Stimulated activated CD8-positive, alpha-beta memory T cell treated with anti-CD3 and anti-CD28 coated beads, Interleukin-4, amount 100 ng/mL, for 1 hour (primary cell): ENCODE measurements around the gene CMIP.

Source experiments
- DNase-seq, 2 donors: peaks; one replicate each; pipeline ENCODE4 v3.0.0-alpha.2; 2020; ENCODE audit warnings: low read depth in 2 of 2, low spot score in 1 of 2

Gene CMIP

DNA sequence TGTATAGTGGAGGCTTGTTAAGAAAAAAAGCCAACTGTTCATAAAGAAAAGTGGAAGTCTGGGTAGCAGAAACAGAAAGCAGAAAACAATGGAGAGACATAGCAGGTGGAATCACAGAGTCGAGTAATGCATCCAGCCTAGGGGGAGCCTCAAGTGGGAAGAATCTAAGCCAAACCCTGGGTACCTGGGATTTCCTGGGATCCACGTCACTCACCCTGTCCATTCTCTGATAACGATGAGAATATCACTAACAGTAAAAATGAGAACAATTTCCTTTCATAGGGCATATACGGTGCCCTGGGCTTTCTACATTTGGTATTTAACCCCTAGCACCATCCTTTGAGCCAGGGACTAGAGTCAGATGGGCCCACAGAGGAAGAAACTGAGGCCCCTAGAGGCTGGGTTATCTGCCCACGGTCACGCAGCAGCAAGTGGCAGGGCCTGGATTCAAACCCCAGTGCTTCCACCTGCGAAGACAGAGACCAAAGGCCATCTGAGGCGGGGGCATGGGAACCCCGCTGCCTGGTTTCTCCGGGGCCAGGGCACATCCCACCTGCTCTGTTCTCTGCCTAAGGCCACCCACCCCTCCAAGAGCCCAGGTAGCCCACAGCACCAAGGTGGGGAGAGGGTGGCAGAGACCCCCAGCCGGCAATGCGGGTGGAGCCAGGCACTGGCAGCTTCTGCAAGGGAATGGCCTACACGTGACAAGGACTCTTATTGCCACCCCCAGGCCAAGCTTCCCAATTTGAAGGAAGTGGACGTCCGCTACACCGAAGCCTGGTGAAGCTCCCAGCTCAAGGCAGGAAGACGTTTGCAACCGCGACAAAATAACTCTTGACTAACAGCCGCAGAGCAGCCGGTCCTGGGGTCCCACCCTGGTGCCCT lies 264.6 kb downstream of the CMIP start:
- no peak for DNase-seq

DNA sequence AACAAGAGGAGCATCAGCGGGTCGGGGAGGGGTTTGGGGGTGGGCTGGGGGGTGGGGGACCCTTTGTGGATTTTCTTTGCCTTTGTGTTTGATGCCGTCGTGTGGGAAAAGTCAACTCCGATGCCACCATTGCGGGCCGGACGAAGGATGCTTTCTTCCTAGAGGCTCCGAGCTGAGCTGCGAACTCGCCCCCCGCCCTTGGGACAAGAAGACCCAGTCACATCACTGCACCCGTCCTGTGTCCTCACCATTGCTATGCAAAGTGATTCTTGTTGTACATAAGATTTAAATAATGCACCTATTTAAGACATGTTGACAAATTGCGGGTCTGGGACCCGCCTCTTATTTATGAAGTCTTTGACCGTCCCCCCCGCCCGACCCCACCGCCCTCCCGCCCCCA lies 265.4 kb downstream of the CMIP start:
- DNase-seq = no peak

DNA sequence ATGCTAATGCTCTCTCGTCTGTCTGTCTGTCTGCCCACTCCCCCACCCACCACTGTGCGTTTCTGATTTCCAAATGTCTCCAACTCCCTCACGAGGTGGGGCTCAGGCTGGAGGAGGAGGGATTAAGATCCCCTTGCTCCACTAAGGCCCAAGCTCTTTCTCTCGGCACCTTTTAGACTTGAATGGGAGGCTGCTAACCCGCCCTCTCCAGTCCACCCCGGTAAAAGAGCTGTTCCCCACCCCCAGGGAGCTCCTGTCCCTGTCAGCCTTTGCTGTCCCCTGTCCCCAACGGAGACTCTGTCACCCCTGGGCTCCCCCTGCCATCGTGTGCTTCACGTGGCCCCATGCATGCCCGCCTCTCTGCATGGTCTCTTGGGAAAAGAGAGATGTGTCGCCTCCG lies 266.0 kb downstream of the CMIP start:
- no peak for DNase-seq

DNA sequence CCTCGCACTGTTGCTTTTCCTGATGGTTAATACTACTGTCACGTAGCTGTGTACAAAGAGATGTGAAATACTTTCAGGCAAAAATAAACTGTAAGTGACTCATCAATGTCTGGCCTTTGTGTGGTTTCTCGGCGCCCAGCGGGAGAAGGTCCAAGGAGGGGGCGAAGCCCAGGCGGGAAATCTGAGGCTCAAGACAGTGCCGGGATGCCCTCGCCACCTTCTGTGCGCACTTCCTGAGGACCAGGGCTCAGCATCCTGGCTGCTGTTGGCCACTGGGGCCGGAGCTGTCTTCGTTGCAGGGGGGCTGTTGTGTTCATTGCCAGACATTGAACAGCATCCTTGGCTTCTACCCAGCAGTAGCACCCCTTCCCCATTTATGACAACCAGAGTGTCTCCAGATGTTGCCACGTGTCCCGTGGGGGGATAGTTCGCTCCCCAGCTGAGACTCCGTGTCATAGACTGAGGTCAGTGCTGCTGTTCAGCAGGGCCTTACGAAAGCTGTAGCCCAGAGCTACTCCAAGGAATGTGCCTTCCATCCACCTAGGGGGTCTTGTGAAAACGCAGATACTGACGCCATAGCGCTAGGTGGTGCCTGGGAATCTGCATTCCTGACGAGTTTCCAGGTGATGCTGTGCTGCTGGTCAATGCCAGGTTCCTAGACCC lies 267.2 kb downstream of the CMIP start:
- no peak for DNase-seq

DNA sequence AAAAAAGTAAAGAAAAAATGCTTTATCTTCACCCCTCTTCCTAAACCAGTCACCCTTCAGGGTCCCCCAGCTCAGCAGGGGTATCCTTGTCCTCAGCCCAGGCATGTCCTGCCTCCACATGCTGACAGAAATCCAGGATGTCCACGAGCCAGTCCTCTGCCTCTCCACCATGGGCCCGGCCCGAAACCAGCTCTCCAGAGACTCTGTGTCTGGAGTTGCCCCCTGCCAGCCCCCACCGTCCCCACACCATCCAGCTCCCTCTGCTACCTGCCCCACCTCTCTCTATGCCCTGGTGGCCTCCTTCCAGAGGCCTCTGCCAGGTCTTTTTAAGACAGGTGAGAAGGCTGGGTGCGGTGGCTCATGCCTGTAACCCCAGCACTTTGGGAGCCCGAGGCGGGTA lies 268.1 kb downstream of the CMIP start:
- DNase-seq = no peak

DNA sequence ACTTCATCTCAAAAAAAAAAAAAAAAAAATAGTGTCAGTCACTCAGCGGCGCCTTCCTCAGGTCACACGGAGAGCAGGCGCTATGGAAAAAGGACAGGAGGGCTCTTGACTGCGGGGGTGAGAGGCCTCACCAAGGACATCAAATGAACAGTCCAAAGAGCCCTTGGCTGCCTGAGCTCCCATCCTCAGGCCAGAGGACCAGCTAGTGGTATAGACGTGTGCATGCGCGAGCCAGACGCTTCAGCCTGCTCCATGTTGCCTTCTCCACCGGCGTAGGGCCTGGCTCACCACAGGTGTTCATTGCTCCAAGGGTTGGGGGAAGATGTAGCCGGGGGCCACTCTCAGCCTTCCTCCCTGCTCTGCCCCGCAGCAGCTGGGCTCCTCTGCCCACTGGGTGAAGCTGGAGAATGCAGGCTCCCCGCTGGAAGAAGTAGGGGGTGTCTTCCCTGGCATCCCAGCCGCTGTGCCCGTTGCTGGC lies 268.7 kb downstream of the CMIP start:
- DNase-seq = no peak

DNA sequence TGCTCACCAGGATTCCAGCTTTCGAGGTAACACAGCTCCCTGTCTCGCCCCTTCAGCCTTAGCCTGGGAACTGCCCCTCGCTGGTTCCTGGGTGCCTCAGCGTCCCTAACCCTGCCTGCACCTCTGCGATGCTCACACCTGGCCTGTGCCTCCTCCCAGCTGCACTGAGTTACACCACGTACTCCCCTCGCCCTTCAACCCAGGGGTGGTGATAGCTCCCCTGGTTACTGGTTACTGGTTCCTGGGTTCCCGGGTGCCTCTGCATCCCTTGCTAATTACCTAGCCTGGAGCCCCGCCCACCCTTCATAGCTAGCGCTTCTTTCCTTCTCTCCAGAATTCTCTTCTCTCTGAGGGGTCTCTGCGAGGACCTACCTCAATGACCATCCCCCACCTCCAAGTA lies 269.2 kb downstream of the CMIP start:
- no peak for DNase-seq

DNA sequence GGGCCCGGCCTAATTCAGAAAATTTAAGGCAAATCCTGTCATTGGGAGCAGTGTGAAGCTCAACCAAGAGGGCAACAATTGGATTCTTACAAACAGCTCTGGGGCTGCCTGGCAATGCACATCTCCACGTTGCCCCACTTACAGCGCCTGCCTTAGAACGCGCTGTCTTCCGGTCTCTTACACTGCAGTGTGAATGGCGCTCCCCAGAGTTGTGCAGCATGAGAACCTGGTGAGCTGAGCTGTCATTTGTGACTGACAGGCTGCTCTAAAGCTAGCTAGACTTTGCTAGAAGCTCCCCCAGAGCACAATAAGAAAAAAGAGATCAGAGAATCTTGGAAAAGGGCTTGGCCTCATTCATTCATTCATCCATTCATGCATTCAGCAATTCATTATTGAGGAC lies 270.0 kb downstream of the CMIP start:
- DNase-seq = no peak

DNA sequence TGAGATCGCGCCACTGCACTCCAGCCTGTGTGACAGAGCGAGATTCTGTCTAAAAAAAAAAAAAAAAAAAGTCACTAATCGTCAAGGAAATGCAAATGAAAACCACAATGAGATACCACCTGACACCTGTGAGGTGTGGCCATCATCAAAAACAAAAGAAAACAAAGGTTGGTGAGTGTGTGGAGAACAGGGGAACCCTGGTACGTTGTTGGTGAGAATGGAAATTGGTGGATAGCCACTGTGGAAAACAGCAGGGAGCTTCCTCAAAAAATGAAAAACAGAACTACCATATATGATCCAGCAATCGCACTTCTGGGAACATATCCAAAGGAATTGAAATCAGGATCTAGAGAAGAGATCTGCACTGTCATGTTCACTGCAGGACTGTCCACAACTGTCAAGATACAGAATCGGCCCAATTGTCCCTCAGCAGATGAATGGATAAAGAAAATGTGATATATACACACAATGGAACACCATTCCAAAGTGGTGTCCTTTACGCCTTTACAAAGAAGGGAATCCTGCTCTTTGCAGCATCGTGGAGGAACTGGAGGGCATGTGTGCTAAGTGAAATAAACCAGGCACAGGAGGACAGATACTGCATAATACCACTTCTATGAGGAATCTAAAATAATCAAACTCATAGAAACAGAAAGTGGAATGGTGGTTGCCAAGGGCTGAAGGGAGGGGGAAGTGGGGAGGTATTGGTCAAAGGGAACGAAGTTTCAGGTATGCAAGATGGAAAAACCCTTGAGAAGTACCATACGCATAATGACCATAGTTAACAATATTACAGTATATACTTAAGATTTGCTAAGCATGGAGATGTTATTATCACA lies 271.0 kb downstream of the CMIP start:
- no peak for DNase-seq

DNA sequence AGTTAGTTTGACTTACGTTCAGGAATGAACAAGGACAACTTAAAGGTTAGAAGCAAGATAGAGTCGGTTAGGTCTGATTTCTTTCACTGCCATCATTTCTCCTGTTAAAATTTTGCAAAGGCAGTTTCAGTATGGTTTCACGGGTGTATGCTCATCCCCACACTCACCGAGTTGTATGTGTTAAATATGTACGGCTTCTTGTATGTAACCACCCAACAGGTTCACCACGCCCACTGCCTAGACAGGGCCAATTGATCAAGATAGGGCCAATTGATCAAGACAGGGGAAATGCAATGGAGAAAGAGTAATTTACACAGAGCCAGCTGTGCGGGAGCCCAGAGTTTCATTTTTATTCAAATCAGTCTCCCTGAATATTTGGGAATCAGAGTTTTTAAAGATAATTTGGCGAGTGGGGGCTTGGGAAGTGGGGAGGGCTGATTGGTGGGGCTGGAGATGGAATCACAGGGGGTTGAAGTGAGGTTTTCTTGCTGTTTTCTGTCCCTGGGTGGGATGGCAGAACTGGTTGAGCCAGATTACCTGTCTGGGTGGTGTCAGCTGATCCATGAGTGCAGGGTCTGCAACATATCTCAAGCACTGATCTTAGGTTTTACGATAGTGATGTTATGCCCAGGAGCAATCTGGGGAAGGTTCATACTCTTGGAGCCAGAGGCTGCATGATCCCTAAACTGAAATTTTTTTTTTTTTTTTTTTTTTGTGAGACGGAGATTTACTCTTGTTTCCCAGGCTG lies 272.0 kb downstream of the CMIP start:
- no peak for DNase-seq

DNA sequence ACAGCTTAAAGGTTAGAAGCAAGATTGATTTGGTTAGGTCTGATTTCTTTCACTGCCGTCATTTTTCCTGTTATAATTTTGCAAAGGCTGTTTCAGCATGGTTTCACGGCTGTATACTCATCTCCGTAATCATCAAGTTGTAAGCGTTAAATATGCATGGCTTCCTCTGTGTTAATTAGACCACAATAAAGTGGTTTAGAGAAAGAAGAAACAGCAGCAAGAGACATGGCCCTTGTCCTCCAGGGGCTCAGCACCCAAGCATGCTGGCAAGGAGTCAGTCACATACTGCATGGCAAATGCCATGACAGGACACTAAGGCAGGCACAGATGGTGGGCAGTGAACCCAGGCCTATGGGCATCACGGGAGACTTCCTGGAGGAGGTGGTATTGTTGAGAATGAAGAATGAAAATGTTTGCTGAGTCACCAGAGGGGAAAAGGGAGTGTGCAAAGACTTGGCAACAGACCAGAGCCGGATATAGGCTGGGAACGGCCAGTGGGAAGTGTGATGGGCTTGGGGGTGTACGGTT lies 273.1 kb downstream of the CMIP start:
- no peak for DNase-seq

DNA sequence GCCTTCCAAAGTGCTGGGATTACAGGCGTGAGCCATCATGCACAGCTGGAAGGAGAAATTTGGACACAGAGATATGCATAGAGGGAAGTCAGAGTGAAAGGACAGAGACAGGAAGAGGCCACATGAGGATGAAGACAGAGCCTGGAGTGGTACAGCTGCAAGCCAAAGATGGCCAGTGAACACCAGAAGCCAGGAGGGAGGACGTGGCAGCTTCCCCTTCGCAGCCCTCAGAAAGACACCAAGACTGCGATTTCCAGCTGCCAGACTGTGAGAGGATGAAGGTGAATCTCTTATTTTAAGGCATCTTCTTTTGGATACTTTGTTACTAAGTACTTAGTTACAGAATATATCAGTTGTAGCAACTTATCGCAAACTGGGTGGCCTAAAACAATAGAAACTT lies 274.0 kb downstream of the CMIP start:
- no peak for DNase-seq

DNA sequence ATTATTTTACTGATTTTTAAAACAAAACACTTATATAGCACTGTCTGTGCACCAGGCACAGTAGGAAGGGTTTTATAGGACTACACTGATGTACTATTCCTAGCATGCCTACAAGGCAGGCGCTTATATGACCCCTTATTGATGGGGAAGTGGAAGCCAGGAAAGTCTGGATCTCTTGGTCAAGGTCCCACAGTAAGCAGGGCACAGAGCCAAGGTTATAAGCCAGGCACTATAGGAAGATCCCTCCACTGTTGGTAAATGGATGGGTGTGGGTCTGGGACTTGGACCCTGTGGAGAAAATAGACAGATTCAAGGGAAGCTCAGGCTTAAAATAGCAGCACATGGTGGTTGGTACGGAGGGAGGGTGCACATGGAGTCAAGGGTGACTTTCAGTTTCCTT lies 275.4 kb downstream of the CMIP start:
- DNase-seq = no peak

DNA sequence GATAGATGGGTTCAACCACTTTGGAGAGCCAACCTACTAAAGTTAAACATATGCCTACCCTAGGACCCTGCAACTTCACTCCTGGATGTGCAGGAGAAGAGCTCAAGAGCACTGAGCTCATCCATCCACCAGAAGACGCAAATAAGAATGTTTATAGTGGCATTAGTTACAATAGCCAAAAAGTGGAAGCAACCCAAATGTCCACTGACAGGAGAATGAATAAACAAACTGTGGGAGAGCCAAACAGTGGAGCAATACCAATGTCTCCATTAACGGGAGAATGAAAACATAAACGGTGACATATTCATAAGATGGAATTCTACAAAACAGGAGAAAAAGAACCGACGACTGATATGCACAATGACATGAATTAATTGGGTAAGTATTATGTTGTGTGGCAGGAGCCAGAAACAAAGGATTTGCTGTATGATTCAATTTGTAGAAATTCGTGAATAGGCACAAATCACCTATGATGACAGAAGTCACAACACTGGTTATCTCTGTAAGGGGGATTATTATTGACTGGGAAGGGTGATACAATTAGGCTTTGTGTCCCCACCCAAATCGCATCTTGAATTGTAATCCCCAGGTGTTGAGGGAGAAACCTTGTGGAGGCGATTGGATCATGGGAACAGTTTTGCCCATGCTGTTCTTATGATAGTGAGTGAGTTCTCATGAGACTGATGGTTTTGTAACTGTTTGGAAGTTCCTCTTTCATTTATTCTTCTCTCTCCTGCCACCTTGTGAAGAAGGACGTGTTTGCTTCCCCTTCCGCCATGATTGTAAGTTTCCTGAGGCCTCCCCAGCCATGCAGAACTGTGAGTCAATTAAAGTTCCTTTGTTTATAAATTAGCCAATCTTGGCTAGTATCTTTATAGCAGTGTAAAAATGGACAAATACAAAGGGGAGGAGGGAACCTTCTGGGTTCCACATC lies 276.6 kb downstream of the CMIP start:
- DNase-seq = no peak

DNA sequence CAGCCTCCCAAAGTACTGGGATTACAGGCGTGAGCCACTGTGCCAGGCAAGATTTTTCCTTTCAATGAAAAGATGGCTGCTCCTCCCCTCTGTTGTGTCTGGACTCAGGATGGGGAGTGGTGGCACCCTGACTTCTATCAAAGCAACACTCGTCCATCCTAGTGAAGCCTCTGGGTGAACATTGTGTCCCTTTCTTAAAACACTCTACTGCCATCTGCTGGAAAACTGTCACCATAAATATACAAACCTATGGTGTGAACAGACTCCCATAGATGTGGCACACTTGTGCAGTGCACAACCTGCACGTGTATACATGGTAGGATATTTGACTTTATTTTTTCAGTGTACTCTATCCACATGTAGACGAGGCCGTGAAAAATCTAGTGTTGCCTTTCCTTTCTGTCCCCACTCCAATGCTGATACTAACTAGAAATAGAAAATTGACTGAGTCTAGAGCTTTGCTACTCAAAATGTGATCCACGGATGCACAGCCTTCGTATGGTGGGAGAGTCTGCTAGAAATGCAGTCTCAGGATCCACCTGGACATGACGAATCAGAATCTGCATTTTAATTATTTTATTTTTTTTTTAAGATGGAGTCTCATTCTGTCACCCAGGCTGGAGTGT lies 278.6 kb downstream of the CMIP start:
- DNase-seq = no peak

DNA sequence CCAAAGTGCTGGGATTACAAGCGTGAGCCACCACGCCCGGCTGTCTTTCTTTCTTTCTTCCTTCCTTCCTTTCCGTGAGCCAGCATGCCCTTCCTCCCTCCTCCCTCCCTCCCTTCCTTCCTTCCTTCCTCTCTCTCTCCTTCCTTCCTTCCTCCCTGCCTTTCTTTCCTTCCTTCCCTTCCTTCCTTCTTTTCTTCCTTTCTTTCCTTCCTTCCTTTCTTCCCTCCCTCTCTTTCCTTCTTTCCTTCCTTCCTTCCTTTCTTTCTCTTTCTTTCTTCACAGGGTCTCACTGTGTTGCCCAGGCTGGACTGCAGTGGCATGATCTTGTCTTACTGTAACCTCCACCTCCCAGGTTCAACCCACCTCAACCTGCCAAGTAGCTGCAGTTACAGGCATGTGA lies 283.8 kb downstream of the CMIP start:
- DNase-seq = no peak

DNA sequence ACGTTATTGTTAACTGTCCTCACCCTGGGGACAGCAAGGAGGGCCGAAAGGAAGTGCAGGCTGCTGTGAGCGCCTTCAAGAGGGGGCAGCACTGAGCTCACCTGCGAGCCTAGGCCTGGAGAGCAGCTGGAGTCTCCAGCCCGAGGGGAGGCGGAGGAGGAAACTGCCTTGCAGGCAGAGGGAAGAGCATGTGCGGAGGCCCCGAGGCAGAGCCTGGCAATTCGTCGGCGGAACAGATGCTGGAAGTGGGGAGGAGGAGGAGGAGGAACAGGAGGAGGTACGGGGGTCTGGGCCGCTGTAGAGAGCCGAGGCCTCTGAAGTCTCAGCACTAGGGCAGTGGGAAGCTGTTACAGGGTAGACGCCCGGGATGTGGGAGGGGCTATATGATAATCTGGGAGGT lies 284.8 kb downstream of the CMIP start:
- DNase-seq = no peak

DNA sequence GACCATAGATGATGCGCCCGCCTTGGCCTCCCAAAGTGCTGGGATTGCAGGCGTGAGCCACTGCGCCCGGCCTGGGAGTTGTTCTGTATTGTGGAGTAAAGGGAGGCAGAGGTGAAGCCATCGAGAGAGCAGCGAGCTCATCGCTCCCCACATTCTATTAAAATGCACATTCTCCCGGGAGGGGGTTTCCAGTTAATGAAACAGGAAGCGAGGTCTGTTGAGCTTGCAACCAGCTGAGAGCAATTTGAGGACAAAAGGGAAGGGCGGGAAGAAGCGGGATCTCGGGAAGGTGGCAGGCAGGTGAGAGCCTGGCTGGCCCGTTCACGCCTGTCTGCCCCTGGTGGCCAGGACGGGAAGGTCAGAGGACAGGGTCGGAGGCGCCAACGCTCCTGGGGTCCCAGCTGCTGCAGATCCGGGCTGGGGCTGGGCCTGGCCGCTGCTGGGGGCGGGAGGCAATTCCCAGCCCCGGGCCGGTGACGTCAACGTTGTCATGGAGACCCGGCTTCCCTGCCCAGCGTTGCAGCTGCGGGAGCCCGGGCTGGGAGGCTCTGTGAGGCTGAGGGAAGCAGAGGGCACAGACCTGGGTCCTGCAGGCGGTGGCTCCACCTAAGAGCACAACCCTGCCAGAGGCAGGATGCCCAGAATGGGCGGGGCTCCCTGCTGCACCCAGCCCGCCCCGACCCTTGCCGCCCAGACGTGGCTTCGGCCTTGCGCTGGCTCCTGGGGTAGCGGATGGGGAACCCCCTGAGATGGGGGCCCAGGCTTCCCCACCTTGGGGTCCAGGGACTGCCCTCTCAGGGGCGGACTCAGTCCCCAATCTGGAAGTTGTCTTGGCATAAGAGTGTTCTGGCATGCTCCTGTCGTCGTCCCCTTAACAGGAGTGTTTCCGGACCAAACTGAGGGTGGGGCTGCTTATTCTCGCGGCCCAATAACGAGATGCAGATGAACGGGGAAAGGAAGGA lies 285.8 kb downstream of the CMIP start:
- DNase-seq = peak in 1 of 2 donors; percentile 18
